HG03439 (cell line): ENCODE data around the gene TCEA2.

Source experiments
- ATAC-seq: cut with Tn5 transposase; IDR thresholded peaks from one replicate; pipeline ENCODE4 v1.9.1; 2021; ENCODE audit warnings: mild to moderate bottlenecking, moderate library complexity; ENCODE audit not compliant: unreplicated experiment

The TCEA2 gene

DNA sequence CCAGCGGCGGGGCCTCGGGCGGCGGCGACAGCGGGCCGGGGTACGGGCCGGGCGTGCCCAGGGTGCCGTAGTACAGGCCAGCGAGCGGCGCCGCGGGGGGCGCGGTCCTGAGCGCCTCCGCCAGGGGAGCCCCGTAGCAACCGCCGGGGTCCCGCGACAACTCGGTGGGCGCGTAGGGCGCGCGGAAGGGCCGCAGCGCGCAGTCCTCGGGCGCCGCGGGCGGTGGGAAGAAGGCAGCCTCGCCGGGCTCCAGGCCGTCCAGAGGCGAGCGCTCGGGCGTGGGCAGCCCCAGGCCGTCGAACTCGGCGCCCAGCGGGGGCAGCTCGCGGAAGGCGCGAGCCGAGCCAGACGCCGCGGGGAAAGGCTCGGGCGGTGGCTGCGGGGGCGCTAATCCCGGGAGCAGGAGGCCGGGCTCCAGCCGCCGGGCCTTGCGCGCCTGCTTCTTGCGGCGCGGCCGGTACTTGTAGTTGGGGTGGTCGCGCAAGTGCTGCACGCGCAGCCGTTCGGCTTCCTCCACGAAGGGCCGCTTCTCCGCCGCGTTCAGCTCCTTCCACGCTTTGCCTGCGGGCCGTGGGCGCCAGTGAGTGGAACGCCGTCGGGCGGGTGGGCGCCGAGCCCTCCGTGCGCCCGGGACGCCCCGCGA, 14.5 kb upstream of the TCEA2 start:
- ATAC-seq: no peak

DNA sequence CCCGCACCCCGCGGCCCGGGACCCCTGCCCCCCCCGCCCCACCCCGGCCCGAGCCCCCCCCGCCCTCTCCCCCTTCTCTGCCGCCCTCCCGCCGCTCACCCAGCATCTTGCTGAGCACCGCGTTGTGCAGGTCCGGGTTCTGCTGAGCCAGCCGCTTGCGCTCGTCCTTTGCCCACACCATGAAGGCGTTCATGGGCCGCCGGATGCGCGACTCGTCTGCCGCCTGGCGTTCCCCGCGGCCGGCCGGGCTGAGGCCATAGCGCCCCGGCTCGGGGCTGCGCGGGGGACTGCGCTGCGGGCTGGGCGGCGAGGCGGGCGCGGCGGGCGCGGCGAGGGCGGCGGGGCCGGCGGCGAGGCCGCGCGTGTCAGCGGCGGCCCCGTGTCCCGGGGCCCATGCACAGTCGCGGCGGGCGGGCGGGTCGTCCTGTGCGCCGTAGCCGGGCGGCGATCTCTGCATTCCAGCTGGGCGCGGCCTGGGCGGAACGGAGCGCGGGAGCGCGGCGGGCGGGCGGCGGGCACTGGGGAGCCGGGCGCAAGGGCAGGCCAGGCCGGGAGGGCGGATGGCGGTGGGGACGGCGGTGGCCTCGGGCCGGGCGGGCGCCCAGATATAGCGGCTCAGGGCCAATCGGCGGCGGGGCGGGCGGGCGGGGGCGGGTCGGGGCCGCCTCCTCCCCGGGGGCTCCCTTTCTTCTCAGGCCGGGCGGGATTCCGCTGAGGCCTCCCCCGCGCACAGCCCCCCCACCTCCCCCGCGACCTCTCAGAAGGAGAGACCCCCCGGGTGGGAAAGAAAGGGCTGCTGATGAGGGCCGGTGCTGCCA, 13.7 kb upstream of the TCEA2 start, which contains the start of gene SOX18:
Gene SOX18, minus strand, starts transcription at position 580 of the 818 bp plus-strand sequence. Its CDS starts 123 bp downstream, at position 457.
- no peak for ATAC-seq

- no peak for ATAC-seq
Observed at GRCh38 chr20:64049878-64050260, 13.1 kb upstream of the TCEA2 start.

GRCh38 chr20:64050261-64051032, 12.6 kb upstream of the TCEA2 start:
- no peak for ATAC-seq

- ATAC-seq: no peak
Observed at GRCh38 chr20:64051033-64051452, 12.0 kb upstream of the TCEA2 start.

DNA sequence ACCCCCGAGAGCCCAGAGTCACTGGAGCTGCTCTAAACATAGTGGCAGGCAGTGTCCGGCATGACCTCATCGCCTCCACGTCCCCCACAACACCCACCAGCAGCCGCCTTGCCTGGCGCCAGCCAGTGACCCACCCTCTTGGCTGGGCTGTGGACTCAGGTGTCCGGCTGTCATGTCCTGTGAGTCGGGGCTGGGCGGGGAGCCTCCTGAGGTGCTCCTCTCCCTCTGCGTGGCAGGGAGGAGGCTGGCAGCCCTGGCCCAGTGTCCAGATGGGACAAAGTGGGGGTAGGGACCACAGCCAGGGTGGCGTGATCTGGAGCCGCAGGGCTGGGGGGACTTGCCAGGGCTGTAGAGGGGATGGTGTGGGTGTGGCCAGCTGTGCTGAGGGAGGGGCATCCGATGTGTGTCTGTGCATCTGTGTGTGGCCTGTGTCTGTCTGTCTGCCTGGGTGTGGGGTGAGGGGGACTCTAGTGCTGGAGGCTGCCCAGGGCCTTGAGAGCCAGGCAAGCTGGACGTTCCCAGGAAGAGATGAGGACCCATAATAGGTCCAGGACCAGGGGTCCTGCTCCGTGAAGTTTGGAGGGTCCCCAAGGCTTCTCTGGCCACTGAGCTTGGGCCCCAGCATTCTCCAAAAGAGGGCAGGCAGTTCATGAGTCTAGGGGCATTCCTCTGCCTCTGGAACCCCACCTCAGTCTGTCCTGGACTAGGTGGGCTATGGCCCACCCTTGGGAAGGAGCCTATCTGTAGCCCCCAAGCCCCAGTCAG, 11.3 kb upstream of the TCEA2 start:
- ATAC-seq: no peak

- no peak for ATAC-seq
Observed at GRCh38 chr20:64052326-64052722, 10.7 kb upstream of the TCEA2 start.

DNA sequence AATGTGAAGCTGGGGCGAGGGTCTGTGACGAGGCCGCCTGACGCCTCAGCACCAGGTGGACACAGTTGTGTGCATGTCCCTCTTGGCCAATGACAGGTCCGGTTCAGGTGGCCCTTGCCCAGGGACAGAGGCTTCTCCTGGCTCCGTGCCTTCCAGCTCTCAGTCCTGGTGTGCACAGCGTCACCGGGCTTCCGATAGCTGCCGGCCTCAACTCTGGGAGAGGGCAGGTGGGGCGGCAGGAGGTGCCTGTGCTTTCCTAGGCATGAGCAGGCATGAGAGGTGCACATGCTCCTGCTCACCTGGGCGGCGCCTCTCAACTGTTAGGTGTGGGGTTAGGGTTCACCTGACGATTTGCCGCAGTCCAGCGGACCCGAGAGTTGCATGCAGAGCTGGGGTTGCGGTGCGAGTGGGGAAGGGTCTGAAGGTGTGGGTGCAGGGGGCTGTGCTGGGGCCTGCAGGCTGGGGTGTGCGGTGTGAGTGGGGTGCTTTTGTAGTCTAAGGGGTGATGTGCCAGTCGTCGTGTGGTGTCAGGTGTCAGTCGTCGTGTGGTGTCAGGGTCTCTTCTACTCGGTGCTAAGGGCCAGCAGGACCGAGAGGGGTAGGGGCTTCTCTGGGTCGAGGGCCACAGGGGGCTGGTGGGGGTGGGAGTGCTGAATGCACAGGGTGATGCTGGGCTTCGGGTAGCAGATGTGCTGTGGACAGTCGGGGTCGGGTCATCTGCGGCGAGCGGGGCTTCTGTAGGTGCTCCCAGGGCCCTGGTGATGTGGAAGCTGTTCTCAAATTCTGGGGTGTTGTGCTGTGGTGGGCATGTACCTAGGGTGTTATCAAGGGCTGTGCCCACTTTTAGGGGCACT, 9.8 kb upstream of the TCEA2 start:
- ATAC-seq: no peak

- no peak for ATAC-seq
Observed at GRCh38 chr20:64053841-64054661, 8.9 kb upstream of the TCEA2 start.

- ATAC-seq: no peak
Observed at GRCh38 chr20:64055396-64055892, 7.6 kb upstream of the TCEA2 start.

GRCh38 chr20:64055893-64056638, 6.9 kb upstream of the TCEA2 start:
- ATAC-seq: no peak

DNA sequence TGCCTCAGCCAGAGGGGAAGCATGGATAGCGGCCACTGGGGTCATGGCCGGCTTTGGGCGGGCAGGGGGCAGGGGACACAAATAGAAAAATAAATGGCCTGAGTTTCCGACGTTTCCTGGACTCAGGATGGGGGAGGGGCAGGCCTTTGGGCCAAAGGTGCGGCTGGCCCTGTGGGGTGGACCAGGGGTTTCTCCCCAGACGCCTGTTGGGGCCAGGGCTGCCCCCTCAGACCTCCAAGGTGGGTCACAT, 6.4 kb upstream of the TCEA2 start:
- no peak for ATAC-seq

- ATAC-seq: no peak
Observed at GRCh38 chr20:64056889-64057627, 5.9 kb upstream of the TCEA2 start.

- no peak for ATAC-seq
Observed at GRCh38 chr20:64057628-64058498, 5.1 kb upstream of the TCEA2 start.

DNA sequence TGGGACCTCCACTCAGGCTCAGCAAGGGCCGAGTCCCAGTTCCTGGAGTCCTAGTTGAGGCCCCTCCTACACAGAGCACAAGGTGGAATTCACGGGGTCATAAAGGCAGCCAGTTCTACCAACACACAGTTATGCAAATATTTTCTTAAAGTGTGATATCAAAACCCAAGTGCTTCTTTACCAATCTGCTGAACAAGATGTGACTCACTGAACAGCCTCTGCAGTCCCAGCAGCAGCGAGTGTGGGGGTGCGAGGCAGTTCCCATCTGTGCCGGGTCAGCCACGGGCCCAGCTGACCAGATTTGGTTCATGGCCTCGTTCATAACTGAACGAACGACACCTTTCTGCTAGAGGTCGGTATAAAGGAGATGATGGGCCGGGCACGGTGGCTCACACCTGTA, 4.5 kb upstream of the TCEA2 start:
- ATAC-seq: no peak

DNA sequence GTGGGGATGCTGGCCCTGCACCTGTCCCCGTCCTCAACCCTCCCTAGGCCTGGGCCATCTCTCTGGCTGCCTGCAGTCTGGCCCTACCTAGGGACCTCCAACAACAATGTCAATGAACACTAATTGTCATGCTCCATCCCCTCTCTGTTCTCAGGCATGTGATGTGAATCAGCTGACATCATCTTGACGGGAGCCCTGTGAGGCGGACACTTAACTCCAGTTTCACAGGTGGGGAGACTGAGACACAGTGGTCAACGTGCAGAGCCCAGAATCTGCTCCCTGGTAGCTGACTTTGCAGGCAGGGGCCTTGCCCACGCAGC, 762 bp upstream of the TCEA2 start:
- no peak for ATAC-seq
